ENCODE measurements around the gene RD3L. TPM values are rescaled to one million over a fixed set of nuclear protein-coding genes. Genes with fewer than 3 reads are reported as not detected.

Gene RD3L
- total and polyA plus RNA-seq, 2 of the 13 experiments (the other 11 are each of a cell fraction or from before 2014, with no cell fraction given) = not detected

DNA sequence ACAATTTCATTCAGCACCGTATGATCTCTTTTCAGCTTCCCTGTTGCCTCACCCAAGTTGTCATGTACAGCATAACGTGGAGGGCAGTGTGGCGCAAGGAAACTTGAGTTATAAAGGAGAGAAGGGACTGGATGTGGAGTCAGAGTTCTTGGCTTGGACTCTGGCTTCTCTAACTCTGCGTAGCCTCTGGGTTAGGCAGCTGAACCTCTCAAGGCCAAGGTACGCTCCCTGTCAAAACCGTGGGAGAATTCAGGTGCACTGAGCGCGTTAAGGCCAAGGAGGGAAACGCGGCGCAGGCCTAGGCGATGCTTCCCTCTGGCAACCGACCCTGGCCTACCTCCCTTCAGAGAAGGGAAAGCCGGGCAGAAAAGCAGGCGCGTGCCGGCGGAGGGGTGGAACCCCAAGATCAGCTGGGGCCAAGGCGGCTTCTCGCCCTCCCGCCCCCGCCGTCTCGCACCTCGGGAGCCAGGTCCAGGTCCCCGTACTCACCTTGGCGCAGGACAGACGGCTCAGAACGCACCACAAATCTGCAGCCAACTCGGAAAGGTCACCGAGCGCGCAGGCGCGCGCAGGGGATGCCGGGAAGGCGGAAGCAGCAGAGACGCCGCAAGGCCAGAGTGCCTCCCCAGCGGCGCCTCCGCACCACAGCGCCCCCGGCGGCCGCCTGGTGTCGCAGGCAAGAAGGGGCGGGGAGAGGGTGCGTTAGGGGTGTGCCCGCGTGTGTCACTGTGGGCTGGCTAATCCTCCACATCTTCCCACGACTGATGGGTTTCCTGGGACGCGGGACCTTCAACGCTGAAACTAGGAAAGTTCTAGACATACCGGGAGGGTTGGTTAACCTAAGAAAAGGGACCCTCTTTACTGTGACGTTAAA, 21.1 kb downstream of the RD3L start (continued):
- TF ChIP-seq ZFP82 (CRISPR knock-in tag; IDR thresholded peaks at IDR 0.05; ENCODE audit: borderline replicate concordance) (peak; percentile 78; the same call in 1 of the 2 replicates), YEATS2 (CRISPR knock-in tag; IDR thresholded peaks at IDR 0.05; ENCODE audit: borderline replicate concordance) (peak; percentile 95; the same call in 1 of the 2 replicates), ZNF563 (CRISPR knock-in tag; IDR thresholded peaks at IDR 0.05) (peak; percentile 52; the same call in 1 of the 2 replicates), ZNF329 (CRISPR knock-in tag; IDR thresholded peaks at IDR 0.05; ENCODE audit: low read depth) (no peak; the same call in 1 of the 2 replicates), NCOA2 (CRISPR knock-in tag; IDR thresholded peaks at IDR 0.05) (peak; percentile 48; the same call in 1 of the 2 replicates), ZNF850 (CRISPR knock-in tag; conservative IDR thresholded peaks at IDR 0.05) (no peak), SMARCC2 (IDR thresholded peaks at IDR 0.05) (no peak), SKI (IDR thresholded peaks at IDR 0.05; ENCODE audit: partially characterized antibody) (peak; percentile 93), TEAD2 (CRISPR knock-in tag; IDR thresholded peaks at IDR 0.05) (no peak), ZNF326 (CRISPR knock-in tag; IDR thresholded peaks at IDR 0.05; ENCODE audit: borderline replicate concordance) (no peak), SAFB2 (CRISPR knock-in tag; IDR thresholded peaks at IDR 0.05; ENCODE audit: borderline replicate concordance, low read depth) (peak; percentile 37)
- TF ChIP-seq, protein P1, sequence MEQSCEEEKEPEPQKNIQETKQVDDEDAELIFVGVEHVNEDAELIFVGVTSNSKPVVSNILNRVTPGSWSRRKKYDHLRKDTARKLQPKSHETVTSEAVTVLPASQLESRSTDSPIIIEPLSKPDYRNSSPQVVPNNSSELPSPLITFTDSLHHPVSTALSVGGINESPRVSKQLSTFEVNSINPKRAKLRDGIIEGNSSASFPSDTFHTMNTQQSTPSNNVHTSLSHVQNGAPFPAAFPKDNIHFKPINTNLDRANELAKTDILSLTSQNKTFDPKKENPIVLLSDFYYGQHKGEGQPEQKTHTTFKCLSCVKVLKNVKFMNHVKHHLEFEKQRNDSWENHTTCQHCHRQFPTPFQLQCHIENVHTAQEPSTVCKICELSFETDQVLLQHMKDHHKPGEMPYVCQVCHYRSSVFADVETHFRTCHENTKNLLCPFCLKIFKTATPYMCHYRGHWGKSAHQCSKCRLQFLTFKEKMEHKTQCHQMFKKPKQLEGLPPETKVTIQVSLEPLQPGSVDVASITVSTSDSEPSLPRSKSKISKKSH (CRISPR knock-in tag; IDR thresholded peaks at IDR 0.05; ENCODE audit: borderline replicate concordance) = peak; percentile 93; the same call in 1 of the 2 replicates
- TF ChIP-seq, protein P2, sequence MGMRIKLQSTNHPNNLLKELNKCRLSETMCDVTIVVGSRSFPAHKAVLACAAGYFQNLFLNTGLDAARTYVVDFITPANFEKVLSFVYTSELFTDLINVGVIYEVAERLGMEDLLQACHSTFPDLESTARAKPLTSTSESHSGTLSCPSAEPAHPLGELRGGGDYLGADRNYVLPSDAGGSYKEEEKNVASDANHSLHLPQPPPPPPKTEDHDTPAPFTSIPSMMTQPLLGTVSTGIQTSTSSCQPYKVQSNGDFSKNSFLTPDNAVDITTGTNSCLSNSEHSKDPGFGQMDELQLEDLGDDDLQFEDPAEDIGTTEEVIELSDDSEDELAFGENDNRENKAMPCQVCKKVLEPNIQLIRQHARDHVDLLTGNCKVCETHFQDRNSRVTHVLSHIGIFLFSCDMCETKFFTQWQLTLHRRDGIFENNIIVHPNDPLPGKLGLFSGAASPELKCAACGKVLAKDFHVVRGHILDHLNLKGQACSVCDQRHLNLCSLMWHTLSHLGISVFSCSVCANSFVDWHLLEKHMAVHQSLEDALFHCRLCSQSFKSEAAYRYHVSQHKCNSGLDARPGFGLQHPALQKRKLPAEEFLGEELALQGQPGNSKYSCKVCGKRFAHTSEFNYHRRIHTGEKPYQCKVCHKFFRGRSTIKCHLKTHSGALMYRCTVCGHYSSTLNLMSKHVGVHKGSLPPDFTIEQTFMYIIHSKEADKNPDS (CRISPR knock-in tag; IDR thresholded peaks at IDR 0.05) = peak; percentile 39; the same call in 1 of the 2 replicates
- TF ChIP-seq, protein P3, sequence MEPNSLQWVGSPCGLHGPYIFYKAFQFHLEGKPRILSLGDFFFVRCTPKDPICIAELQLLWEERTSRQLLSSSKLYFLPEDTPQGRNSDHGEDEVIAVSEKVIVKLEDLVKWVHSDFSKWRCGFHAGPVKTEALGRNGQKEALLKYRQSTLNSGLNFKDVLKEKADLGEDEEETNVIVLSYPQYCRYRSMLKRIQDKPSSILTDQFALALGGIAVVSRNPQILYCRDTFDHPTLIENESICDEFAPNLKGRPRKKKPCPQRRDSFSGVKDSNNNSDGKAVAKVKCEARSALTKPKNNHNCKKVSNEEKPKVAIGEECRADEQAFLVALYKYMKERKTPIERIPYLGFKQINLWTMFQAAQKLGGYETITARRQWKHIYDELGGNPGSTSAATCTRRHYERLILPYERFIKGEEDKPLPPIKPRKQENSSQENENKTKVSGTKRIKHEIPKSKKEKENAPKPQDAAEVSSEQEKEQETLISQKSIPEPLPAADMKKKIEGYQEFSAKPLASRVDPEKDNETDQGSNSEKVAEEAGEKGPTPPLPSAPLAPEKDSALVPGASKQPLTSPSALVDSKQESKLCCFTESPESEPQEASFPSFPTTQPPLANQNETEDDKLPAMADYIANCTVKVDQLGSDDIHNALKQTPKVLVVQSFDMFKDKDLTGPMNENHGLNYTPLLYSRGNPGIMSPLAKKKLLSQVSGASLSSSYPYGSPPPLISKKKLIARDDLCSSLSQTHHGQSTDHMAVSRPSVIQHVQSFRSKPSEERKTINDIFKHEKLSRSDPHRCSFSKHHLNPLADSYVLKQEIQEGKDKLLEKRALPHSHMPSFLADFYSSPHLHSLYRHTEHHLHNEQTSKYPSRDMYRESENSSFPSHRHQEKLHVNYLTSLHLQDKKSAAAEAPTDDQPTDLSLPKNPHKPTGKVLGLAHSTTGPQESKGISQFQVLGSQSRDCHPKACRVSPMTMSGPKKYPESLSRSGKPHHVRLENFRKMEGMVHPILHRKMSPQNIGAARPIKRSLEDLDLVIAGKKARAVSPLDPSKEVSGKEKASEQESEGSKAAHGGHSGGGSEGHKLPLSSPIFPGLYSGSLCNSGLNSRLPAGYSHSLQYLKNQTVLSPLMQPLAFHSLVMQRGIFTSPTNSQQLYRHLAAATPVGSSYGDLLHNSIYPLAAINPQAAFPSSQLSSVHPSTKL (CRISPR knock-in tag; IDR thresholded peaks at IDR 0.05) = peak; percentile 64
